HG03432 (cell line): ENCODE data around the gene COA8.

Experiments used
- ATAC-seq: cut with Tn5 transposase; IDR thresholded peaks from one replicate; pipeline ENCODE4 v1.9.1; 2021; ENCODE audit warnings: mild to moderate bottlenecking, moderate library complexity; ENCODE audit not compliant: unreplicated experiment

Gene COA8

GRCh38 chr14:103616635-103617300 is 54.0 kb downstream of the COA8 start:
- no peak for ATAC-seq

DNA sequence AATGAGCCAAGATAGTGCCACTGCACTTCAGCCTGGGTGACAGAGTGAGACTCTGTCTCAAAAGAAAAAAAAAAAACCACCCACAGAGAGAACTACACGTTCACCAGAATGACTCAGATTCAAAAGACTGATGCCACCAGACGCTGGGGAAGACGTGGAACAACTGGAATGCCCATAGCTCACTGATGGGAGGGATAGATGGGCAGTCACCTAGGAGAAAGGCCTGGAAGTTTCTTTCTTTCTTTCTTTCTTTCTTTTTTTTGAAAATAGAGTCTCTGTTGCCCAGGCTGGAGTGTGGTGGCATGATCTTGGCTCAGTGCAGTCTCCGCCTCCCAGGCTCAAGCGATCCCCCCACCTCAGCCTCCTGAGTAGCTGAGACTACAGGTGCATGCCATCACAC is 56.3 kb downstream of the COA8 start:
- no peak for ATAC-seq

- ATAC-seq = no peak
These were observed 59.1 kb downstream of the COA8 start for GRCh38 chr14:103621860-103622259.

DNA sequence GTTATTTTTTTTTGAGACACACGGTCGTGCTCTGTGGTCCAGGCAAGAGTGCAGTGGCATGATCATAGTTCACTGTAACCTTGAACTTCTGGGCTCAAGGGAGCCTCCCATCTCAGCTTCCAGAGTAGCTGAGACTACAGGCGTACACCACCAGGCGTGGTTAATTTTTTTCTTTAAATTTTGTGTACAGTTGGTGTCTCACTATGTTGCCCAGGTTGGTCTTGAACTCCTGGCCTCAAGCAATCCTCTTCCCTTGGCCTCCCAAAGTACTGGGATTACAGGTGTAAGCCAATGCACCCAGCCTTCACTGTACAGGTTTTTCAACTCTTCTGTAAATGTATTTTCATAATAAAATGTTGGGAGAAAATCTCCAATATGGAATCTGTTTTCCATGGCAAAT is 60.5 kb downstream of the COA8 start:
- ATAC-seq = no peak

DNA sequence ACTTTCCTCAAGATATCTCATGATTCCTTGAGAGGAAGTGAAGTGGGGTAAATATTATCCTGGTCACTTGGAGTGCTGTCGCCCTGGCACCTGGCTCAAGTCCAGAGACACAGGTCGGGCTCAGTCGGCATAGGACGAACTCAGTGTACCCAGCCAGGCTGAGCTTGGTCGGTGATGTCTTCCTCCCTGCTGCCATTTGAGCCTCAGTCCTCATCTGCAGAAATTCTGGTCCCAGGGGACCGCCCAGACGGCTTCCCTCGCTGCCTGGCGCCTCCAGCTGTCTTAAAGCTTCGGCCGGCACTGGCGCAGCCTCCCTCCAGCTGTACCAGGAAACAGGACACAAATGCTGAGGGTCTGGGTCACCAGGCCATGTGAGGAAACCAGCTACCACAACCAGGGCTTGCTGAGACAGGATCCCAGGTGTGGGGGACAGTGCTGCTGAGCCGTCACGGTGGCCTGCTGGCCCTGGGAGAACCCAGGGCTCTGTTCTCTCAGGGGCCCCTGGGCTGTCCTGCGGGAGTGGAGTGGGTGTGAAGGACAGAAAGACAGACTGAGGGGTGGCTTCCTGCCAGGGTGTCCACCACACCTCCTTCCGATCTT is 61.2 kb downstream of the COA8 start:
- no peak for ATAC-seq

DNA sequence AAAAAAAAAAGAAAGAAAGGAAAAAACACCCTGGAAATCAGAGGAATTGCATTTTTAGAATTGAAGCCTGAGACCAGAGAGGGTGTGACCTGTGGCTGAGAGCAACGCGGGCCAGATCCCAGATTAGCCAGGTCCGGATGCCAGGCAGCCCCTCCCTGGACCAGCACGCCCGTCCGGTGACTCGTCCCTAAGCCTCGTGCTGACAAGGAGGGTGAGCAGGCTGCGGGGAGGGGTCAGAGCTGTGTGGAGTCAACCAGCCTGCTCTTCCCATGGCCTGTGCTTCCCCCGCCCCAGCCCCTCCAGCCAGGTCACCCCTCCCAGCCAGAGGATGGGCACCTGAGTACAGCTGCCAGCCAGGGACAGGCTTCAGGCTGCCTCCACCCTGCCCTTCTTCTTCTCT is 62.1 kb downstream of the COA8 start:
- ATAC-seq = no peak

DNA sequence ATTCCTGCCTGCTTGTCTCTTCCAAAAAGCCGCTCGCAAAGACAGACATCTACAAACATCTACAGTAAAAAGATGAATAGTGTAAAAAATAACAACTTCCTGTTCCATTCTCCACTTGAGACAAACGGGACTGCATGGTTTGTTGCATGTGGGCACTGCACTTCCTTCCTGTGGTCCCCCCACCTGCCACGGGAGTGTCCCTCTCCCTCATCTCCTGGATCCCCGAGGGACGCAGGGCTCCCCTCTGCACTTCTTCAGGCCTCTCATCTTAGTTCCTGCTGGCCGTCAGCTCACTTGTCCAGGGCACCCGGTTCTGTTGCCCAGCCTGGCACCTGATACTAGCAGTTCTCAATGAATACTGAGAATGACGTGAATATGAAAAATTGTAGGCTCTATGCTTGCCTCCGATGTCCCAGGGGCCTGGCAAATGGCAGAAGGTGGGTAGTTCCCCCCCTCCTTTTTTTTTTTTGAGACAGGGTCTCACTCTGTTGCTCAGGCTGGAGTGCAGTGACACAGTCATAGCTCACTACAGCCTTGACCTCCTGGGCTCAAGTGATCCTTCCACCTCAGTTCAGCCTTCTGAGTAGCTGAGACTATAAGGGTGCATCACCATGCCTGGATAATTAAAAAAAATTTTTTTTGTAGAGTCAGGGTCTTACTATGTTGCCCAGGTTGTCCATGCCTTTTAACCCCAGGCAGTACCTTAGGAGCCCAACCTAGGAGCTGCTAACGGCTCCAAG is 62.8 kb downstream of the COA8 start:
- no peak for ATAC-seq

GRCh38 chr14:103626146-103626850 is 63.5 kb downstream of the COA8 start:
- ATAC-seq = no peak

DNA sequence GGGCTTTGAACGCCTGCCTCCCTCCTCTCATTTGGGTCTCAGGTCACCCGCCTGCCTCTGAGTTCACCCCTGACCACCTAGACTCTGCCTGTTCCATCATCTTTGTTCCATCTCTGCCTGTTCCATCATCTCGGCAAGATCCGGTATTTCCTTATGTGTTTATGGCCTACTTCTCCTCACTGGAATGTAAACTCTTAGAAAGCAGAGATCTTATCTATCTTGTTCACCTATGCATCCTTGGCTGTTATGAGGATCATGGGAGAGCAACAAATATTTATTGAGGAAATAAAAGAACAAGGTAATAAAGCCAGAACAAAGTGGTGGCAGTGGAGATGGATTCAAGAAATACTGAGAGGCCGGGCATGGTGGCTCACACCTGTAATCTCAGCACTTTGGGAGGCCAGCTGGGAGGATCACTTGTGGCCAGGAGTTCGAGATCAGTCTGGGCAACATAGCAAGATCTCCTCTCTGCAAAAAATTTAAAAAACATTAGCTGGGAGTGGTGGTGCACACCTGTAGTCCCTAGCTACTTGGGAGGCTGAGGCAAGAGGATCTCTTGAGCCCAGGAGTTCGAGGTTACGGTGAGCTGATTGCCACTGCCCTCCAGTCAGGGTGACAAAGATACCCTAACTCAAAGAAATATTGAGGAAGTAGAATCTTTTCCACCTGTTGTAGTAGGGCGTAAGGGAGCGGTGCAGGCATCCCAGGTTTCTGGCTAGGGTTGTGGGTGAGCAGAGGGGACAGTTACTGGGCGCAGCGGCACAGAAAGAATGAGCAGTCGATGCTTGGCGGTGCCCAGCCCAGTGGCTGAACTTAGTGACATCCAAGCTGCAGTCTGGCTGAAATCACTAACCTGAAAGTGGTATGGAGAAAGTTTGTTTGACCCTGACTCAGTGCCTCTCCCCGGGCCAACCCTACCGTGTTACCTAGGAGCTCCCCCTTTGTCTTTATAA is 64.6 kb downstream of the COA8 start:
- no peak for ATAC-seq

- ATAC-seq = no peak
These were observed 65.5 kb downstream of the COA8 start for GRCh38 chr14:103628221-103628683.

- ATAC-seq = peak; percentile 69
These were observed 66.1 kb downstream of the COA8 start, which contains the start of gene KLC1 for GRCh38 chr14:103628684-103629502. KLC1 (plus strand) TSS chr14:103629211; CDS start chr14:103654565, 25,354 bp downstream.

DNA sequence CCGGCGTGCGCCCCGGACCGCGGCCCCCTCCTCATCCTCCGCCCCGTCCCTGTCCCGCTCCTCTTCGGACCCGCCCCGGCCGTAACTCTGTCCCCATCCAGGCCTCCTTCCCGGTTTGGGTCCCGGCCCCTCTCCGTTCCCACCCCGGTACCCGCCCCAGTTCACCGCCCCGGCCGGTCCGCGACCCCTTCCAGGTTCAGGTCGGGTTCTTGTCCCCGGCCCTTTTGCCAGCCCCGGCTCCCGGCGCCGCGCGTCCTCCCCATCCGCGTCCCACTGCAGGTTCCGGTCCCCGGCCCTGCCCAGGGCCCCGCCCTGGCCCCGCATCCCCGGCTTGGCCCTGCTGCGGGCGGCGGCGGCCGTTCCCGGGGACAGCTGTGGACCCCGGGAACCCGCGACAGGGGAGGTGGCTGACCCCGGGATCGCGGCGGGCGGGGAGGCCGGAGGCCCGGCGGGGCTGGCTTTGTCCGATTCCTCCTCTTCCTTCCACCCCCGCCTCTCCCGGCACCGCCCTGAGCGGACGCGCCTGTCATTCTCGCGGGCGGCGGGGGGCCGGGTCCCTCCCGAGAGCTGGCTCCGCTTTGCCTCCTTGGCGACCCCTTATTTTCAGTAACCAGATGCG is 66.9 kb downstream of the COA8 start:
- peak; percentile 30 for ATAC-seq

GRCh38 chr14:103630364-103631108 is 67.8 kb downstream of the COA8 start:
- ATAC-seq = no peak

- no peak for ATAC-seq
These were observed 70.6 kb downstream of the COA8 start for GRCh38 chr14:103633391-103633790.

DNA sequence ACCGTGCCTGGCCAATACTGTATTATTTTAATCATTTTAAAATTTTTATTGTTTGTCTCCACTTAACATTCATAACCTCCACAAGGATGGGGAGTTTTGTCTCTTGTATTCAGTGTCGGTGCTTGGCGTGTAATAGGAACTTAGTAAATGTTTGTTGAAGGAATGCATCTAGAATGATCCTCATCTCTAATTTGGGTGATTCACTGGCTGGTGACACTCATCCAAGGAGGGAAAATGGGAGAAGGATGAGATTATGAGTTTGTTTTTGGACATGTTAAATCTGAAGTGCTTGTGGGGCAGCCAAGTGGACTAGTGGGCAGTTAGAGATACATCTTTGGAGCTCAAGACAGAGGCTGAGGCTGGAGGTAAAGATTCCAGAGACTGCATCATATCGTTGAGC is 71.4 kb downstream of the COA8 start:
- no peak for ATAC-seq

GRCh38 chr14:103638594-103638993 is 75.8 kb downstream of the COA8 start:
- ATAC-seq = no peak
